Subcutaneous adipose tissue (tissue), 4 donors: ENCODE data around the gene RPL38. TPM values are rescaled to one million over a fixed set of nuclear protein-coding genes. Genes with fewer than 3 reads are reported as not detected.

Experiments used
- CTCF ChIP-seq: fragments of 450-650 bp; IDR thresholded peaks from one replicate; pipeline ENCODE4 v1.5.1; 2016; ENCODE audit warnings: low read depth, mild to moderate bottlenecking, control low read depth, antibody characterized with exemption, moderate library complexity
- total RNA-seq, 4 donors: library from RNA; depleted of rRNA; stranded (reverse); fragments of >200 nt; gene quantifications; one replicate each; pipeline ENCODE4 v1.1.0, GENCODE V29; 2016

RPL38 gene
- total RNA-seq = 100 to 1,000 TPM; 410 to 881 (median 581) TPM

GRCh38 chr17:74203439-74204240 lies at the start of gene RPL38:
Gene RPL38, plus strand, starts transcription at chr17:74203678. Its CDS starts 278 bp downstream, at chr17:74203956.
- TF ChIP-seq CTCF = no peak

- no peak for TF ChIP-seq CTCF
Measured at GRCh38 chr17:74153821-74154430, 49.6 kb upstream of the RPL38 start.

- TF ChIP-seq CTCF = no peak
Measured at GRCh38 chr17:74156878-74157277, 46.6 kb upstream of the RPL38 start.

- TF ChIP-seq CTCF = no peak
Measured at GRCh38 chr17:74157366-74157765, 46.1 kb upstream of the RPL38 start.

- TF ChIP-seq CTCF = no peak
Measured at GRCh38 chr17:74158761-74159160, 44.7 kb upstream of the RPL38 start.

GRCh38 chr17:74159226-74159840 lies 44.1 kb upstream of the RPL38 start:
- no peak for TF ChIP-seq CTCF

- no peak for TF ChIP-seq CTCF
Measured at GRCh38 chr17:74160656-74161502, 42.6 kb upstream of the RPL38 start.
